Suppressor macrophage treated with lipopolysaccharide for 1 hour (primary cell): ENCODE data around the gene MLLT10.

Source experiments
- DNase-seq, 3 donors: peaks; one replicate each; pipeline ENCODE4 v3.0.0-alpha.2; 2020 to 2022

MLLT10 gene

DNA sequence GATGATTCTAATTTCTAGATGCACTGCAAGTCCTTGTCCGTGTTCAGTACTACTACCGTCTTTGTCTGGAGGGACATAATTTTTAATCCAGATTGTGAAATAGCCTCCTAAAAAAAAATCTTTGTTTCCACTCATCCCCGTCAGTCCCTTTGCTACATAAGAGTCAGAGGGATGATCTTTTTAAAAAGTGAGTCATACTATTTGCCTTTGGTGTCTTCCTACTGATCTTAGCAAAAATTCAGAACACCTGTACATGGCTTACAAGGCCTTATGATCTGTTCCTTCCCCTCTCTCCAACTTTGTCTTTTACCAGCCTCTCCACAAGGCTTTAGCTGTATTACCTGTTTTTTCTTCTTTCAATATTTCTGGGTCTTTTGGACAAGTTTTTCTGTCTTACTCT, 173.5 kb downstream of the MLLT10 start:
- DNase-seq, result no peak

DNA sequence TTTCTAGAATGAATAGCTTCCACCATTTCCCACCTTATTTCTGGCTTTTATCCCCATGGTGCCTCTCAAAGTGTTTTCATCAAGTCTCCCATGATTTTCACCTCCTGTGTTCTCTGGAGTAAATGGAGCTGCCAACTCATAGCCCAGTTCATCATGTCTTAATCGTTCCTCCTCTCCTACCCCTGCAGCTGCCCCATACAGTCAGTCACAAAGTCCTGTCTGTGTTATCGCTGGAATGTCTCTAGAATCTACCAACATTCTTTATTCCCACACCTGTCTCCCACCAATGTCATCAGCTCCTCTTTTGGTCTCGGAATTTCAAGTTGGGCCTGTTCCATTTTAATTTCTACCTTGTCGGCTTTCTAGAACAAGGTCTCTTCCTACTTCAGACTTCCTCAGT, 178.9 kb downstream of the MLLT10 start:
- no peak for DNase-seq

DNA sequence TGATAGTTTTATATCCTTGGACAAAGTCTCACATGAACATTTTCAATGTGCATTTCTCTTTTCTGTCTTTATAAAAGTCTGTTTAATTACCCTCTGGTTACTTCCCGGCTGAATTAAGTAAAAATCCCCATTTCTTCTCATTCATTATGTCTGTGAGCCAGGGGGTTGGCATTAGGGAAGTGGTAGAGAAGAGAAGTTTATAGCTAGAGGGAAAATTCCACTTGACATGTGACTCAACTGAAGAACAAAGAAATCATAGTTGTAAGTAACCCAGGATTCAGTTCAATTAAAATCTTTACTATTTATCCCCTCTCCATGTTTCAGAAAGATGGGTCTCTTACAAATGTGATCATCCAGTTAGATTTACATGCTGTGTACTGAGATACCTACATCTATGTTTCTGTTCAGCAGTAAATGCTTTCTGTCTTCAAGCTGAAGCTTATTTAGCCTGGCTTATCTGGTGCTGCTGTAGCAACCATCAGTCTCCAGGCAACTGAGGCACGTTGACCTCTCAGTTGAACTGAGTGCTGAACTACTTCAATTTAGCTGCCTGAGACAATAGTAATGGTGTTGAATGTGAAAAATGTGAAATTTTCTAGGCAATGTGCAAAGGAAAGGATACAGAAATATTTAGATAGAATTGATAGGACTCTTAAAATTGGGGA, 181.6 kb downstream of the MLLT10 start:
- peak; percentile 51 to 74 (median 63) for DNase-seq

DNA sequence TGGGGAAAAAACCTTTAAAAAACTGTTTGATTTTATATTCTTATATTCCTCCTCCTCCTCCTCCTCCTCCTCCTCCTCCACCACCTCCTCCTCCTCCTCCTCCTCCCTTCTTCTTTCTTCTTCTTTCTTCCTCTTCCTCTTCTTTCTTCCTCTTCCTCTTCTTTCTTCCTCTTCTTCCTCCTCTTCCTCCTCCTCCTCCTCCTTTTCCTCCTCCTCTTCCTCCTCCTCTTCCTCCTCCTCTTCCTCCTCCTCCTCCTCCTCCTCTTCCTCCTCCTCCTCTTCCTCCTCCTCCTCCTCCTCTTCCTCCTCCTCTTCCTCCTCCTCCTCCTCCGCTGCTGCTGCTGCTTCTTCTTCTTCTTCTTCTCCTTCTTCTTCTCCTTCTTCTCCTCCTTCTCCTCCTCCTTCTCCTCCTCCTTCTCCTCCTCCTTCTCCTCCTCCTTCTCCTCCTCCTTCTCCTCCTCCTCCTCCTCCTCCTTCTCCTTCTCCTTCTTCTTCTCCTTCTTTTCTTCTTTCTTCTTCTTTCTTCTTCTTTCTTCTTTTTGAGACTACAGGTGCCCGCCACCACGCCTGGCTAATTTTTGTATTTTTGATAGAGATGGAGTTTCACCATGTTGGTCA, 183.5 kb downstream of the MLLT10 start:
- peak in 1 of 3 donors; percentile 8 for DNase-seq

DNA sequence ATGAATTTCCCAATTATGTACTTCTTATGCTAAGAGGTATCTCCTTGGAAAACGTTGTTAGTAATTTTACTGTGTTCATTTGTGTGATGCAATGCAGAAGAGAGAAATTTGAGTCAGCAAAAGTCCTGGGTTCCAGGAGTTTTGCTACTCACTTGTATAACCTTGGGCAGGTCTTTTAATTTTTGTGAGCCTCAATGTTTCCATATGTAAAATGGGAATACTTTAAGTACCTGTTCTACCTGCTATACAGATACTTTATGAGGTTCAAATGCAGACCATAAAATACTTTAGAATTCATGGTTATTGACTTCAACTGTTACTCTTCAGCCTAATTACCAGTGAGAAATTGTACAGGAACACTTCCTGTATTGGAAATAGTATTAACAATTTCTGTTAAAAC, 185.5 kb downstream of the MLLT10 start:
- no peak for DNase-seq

DNA sequence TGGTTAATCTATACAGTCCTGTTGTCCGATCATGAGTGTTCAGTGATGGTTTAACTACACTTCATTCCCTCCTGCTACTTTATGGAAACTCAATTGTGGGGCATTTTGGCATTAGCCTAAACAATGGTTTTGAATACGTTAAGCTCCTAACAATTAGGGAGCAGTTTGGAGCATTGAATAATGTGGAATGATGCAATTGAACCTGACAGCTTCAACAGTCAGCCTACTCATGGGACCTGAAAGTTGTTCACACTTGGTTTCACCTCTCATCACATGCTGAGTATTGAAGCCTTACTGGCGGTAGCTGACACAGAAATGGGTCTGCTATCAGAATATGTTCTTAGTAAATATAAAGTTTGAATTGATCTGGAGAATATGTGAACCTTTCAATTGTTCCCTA, 186.1 kb downstream of the MLLT10 start:
- peak in 1 of 3 donors; percentile 4 for DNase-seq

DNA sequence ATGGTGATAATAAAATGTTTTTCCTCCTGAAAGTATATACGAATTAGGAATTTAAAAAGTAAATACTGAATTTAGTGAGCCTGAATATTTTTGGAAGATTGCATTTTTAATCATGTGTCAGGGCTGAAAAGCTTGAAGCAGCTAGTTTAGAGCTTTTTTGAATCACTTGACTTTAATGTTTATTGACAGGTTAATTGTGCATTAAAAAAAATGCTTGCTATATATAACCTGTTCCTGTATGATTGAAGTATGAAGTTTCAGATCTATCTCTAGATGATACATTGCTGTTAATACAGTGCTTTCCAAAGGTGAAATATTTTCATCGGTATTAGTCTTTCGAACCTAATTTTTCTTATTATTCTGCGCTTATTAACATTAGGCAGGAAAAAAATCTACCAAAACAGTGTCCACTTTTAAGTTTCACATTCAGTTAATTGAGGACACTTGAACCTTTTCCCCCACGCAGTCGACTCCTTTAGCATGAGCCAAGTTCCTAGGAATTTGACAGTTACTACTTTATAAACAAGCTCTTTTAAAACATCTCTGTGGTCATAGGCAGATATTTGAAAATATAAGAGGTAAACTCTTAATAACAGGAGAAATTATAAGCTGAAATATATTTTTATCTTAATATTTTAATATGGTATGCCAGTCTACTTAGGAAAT, 187.1 kb downstream of the MLLT10 start:
- DNase-seq, result no peak

DNA sequence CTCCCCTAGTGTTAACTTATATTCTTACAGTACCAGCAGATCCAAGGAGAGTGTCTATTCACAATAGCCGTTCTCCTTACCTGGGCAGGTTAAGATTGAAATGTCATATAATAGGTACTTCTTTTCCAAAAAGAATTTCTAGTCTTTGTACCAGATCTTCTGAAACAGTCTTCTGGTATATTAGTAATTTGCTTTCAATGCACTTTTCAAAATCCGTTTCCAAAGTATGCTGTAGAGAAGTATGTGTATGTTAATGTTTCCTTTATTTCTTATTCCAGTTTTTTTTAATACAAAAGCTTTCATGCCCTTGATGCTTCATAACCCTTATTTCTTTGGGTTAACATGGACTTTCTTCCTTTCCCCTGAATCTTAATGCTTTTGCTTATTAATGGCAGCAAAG, 188.2 kb downstream of the MLLT10 start:
- DNase-seq, result peak in 1 of 3 donors; percentile 14

DNA sequence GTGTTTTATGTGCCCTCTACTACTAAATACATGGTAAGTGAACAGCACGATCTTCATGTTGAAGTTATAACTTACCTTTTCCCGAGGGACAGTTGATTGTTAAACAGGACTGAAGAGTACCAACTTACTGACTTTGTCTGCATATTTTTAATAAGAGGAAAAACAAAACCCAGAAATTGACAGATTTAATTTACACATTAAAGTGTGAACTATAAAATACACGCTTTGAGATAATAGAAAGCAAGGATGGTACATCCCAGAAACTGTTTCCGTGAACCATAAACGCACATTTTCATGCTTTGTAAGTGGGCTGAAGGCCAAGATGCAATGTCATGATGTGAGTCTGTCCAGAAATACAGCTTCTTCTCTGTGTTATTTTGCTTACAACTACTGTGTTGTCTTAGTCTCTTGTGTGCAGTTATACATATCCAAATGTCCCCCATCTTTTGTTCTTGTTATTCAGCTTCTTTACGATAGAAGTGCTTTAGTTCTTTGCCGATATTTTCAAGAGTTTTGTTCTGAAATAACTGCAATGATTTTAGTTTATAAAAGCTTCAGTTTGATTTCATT, 190.1 kb downstream of the MLLT10 start:
- DNase-seq, result peak in 1 of 3 donors; percentile 16

DNA sequence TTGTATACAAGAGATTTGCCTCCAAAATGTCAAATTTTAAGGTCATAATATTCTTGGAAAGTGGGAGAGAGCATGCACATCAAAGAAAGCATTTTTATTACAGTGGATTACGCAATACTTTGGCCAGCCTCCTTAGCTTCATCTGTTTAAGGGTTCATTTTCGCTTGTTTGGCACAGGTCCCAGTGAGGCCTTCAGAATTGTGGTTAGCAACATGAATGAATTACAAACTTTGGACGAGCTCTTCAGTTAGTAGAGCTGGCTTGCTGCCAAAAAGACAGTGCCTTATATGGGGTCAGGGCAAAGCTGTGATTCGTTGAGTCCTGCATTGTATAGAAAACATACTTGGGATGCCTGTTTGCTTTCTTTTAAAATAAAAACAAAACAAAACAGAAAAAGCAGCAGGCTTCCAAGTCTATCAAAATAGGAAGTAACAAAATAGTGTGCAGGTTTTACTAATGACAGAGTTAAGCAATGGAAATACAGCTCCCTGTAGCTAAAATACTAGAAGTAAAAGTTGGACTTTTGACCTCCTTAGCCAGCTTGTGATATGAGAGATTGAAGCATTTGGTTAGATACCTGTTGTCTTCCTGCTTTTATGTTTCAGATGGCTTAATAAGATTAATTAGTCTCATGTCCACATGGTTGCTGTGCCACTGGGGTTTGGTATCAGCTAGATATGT, 190.8 kb downstream of the MLLT10 start:
- peak; percentile 67 to 77 (median 72) for DNase-seq

DNA sequence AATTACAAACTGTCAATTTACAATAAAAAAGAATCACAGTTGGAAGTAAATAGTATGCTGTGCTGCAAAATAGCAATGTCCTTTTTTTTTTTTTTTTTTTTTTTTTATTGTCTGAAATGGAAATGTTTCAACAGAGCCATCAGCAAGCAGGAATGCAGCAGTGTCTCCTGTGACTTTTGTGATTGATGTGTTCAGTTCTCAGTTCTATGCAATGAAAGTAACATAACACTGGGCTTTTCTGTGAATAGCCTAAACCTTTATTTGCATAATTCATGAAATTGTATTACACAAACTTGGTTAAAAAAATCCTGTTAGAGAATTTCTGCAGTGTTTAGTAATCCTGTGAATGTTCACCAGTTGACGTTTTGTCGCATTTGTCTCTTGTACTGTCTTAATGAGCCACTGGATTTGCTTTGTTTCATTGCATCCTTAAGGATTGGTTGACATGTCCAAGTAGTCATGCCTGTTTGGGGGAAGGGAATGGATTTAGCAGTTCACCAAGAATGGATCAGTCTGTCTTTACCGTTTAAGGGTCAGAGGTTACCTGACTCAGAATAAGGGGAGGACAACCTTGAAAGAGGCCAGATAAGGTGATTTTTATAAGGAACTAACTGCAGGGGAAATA, 192.7 kb downstream of the MLLT10 start:
- peak in 1 of 3 donors; percentile 18 for DNase-seq

DNA sequence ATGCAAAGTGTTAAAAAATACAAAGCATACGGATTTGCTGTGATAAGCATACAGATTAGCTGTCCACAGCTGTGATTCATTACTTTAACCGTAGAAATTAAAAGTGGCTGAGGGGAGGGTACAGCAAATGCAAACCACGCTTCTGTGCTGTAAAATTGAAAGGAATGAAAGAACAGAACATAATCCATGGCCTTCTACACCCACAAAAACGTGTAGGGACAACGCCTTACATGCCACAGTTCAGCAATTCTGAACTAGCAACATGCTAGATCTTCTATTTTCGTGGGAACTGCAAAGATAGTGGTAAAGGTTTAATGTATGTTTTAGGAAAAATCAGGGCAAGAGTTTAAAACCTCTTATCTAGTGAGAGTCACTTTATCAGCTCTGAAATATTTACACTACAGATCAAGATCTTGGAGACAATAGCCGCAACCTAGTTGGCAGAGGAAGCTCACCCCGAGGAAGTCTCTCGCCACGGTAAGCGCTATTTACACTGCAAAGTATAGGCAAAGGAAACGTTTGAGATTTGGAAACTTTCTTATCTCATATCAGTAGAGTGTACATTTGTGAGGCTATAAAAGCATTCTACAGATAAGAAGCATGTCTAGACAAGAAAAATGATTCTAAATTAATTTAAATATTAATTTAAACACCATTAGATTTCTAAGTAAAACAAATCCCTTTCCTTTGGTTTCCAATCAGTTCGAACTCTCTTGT, 193.6 kb downstream of the MLLT10 start:
- DNase-seq, result peak in 1 of 3 donors; percentile 14

DNA sequence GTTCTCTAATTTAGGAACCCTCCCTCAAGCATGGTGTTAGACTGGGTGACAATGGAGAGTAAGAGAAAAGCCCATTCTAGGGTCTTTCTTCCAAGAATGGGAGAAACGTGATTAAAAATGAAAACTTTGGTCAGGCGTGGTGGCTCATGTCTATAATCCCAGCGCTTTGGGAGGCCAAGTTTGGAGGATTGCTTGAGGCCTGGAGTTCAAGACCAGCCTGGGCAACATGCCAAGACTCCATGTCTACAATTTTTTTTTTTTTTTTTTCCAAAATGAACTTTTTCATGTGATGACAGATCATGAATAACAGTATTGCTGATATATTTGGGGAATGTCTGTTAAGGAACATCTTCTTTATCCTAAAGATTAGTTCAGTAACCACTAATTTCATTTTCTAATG, 194.6 kb downstream of the MLLT10 start:
- DNase-seq, result no peak

DNA sequence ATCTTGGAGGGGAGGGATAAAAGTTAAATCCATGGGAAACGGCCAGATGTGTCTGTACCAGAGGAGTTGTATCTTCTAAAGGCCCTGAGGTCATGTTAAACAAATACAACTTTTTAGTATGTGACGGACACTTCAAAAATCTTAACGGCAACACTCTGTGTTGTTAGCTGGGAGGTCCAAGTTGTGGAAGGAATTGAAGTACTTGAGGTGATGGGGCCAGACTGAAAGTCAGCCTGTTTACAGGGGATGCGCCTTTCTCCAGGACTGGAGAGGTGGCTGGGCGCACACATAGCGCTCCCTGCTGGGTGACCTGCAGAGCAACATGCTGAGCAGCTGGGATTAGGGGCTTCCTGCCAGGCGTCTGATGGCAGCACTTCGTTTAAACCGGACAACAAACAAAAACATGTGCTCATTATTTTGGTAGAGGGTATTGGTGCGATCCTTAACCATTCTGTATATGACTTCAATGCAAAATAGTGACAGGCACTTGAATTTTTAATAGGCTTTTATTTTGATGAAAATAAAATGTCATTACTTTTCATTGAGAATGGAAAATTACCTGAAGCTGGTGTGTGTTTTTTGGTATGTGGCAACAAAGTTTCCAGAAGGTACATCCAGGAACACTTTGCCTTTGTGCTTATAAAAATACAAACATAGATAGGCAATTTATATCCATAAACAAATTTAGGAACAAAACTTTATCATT, 198.2 kb downstream of the MLLT10 start:
- peak; percentile 47 to 66 (median 52) for DNase-seq

DNA sequence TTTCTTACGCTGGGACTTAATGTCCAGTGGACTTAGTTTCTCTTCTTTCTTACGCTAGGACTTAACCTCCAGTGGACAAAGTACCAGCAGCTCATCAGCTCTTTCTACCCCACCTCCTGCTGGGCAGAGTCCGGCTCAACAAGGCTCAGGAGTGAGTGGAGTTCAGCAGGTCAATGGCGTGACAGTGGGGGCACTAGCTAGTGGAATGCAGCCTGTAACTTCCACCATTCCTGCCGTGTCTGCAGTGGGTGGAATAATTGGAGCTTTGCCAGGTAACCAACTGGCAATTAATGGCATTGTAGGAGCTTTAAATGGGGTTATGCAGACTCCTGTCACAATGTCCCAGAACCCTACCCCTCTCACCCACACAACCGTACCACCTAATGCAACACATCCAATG, 199.7 kb downstream of the MLLT10 start:
- DNase-seq, result peak in 1 of 3 donors; percentile 12

DNA sequence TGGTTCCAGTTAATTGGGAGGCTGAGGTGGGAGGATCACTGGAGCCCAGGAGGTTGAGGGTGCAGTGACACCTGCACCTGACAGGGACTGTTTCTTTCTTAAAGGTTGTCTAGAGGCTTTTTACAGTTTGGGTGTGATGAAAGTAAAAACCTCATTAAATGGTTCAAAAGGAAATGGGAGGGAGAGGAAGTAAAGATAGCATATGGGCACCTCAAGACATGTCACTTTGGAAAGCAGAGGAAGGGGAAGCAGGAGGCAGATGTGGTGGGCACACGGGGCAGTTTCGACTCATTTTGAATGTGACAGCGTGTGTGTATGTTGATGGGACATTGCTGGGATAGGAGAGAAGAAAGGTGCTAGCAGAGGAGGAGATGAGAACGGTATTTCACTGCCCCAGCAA, 203.1 kb downstream of the MLLT10 start:
- no peak for DNase-seq

DNA sequence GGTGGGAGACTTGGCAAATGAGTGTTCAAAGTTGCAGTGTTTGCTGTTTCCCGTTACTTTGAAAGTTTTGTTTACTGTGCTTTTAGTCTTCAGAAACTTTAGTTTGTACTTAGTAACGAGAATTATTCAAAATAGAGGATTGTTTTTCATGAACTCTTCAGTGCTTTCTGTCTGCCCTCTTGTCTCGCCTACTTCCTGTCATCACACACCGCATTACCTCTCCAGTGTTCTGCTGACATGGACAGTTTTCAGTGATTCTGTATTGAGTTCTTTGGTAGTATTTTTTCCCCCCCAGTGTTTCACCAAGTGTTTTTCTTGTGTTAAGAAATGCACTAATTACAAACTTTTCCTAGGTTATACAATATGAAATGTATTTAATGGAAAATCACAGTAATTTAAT, 207.0 kb downstream of the MLLT10 start:
- no peak for DNase-seq

DNA sequence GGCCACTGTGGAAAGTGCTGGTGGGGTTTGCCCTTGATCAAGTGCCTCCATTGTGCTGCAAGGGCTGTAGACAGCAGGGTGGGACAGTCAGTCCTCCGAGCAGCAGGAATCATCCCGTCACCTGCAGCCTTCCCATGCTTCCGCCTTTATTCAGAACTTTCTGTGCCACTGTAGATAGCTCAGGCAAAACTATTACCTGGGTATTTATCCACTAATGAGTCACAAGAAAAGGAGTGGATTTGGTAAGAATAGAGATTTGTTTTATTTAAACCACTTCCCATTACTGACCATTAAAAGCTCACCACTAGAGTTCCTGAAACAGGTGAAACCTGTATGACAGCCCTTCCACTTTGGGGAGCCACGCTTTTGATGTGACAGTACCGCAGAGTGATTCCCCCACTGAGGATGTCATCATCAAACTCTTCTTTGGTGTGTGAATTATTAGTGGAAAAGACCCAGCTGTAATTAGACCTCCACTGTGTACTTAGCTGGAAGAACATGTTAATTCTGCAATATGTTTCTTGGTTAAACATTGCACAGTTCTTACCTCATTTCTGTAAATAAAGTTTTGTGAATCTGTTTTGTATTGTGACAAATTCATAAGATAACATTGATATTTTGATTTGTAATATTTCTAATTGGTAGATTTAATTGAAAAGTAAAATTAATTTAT, 208.8 kb downstream of the MLLT10 start:
- DNase-seq, result no peak

DNA sequence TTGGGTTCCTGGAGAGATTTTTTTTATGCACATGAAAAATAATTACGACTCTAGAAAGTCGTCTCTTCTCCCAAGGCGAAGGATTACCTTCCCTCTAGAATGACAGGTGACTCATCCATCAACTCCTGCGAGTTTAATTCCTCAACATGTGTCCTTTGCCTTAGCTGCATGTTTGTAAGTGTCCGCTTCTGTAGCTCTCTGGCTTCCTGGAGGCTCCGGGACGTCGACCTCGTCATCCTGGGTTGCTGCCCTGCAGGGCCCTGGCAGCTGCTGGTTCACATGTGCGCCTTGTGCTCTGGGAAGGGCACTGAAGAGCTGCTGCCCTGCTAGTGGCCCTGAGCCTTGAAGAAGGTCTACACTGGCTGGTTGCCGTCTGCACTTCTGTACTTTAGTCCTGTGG, 210.2 kb downstream of the MLLT10 start:
- DNase-seq, result no peak

DNA sequence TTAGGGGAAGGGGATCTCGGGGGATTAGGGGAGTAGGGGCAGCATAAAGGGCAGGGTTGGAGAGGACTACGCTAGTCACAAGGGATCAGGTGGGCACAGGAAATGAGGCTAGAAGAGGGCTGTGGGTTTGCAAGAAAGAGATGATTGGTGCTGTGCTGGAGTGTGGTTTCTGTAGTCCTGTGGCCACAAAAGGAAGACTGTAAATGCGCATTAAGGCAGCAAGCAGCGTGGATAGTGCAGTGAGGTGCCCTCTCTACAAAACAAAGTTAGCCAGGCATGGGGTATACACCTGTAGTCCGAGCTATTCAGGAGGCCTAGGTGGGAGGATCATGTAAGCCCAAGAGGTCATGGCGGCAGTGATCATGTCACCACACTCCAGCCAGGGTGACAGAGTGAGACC, 212.1 kb downstream of the MLLT10 start:
- no peak for DNase-seq

DNA sequence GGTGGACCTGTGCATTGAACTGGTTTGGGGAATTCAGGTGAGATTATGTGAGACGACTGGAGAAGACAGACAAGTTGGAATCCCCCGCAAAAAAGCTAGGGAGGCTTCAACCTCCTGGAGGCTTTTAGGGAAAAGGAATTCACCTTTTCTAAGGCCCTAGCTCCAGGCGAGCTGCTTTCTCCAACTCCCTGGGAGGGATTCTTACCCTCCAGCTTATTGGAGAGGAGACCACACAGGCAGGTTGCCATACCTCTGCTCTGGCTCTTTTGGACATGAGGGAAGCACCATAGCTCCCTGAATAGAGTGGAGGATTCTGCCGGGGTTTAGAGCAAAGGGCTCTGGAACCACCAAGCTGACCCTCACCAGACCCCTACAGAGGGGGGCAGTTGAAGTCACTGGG, 213.8 kb downstream of the MLLT10 start:
- DNase-seq, result no peak
